NCI-H2081 (cell line): Measurements from ENCODE around the gene NCDN.
"Not testable (repeated sequence)": the region's sequence is repeated elsewhere in the genome, so short reads cannot be mapped to it uniquely, and the experiment has no call there.

Experiments
- DNase-seq, 2 experiments: peaks; one replicate each; lab custom pipeline; 2025; lab: John Stamatoyannopoulos, UW

Gene NCDN

GRCh38 chr1:35570589-35571137, 13.1 kb downstream of the NCDN start:
- no peak for DNase-seq

- DNase-seq: no peak
Observed at GRCh38 chr1:35571263-35571662, 13.7 kb downstream of the NCDN start.

- no peak for DNase-seq
Observed at GRCh38 chr1:35572296-35572695, 14.7 kb downstream of the NCDN start.

- peak; percentile 34 to 36 for DNase-seq
Observed at GRCh38 chr1:35573198-35574124, 15.9 kb downstream of the NCDN start, which contains the start of gene TFAP2E. TFAP2E (plus strand) TSS chr1:35573314; CDS start chr1:35573578, 264 bp downstream.

- no peak for DNase-seq
Observed at GRCh38 chr1:35574125-35574654, 16.6 kb downstream of the NCDN start.

GRCh38 chr1:35574655-35575415, 17.2 kb downstream of the NCDN start:
- DNase-seq: no peak

GRCh38 chr1:35575416-35575958, 17.9 kb downstream of the NCDN start:
- no peak for DNase-seq

DNA sequence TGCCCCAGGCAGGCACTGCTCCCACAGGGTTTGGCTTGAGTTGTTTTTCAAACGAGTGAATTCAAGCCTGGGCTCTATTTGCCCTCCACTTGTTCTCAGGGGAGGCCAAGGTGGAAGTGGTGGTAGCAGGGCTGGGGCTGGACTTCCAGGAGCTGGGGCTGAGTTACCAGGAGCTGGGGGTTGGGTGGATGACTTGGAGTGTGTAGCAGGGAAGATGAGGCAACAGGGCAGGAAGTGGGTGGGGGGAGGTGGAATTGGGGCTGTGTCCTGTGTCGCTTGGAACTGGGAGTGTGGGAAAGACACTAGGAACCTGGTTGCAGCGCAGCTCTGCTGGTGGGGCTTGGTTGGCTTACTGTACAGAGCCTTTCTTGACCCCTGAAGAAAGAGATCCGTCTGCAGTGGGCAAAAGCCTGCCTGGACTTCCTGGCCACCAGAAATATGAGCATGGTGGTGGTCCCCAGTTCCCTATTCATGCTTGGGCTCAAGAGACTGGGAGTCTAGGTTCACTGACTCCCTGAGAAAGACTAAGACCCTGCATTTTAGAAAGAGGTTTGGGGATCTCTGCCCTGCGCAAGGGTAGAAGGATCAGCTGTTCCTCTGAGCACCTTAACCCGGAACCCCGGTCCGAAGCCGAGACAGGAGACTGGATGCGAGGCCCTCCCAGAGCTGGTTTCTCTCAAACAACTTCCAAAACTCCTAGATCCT, 18.6 kb downstream of the NCDN start:
- DNase-seq: no peak

GRCh38 chr1:35576766-35577070, 19.1 kb downstream of the NCDN start:
- not testable (repeated sequence) for DNase-seq

- DNase-seq: no peak
Observed at GRCh38 chr1:35577071-35577998, 19.7 kb downstream of the NCDN start.

DNA sequence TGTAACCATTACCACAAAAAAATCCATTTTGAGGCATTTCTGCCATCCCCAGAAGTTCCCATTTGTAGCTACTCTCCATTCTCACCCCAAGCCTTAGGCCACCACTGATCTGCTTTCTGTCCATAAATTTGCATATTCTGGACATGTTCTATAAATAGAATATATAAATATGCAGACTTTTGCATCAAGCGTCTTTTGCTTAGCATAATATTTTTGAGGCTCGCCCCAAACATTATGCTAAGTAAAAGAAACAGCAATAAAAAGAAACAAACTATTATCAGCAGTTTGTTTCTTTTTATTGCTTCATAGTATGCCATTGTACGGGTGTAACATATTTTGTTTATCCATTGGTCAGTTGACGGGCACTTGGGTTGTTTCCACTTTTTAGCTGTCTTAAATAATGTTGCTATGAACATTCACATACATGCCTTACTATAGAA, 23.4 kb downstream of the NCDN start:
- DNase-seq: no peak

GRCh38 chr1:35581621-35582020, 24.0 kb downstream of the NCDN start:
- not testable (repeated sequence) for DNase-seq

GRCh38 chr1:35585281-35585680, 27.7 kb downstream of the NCDN start:
- no peak for DNase-seq

DNA sequence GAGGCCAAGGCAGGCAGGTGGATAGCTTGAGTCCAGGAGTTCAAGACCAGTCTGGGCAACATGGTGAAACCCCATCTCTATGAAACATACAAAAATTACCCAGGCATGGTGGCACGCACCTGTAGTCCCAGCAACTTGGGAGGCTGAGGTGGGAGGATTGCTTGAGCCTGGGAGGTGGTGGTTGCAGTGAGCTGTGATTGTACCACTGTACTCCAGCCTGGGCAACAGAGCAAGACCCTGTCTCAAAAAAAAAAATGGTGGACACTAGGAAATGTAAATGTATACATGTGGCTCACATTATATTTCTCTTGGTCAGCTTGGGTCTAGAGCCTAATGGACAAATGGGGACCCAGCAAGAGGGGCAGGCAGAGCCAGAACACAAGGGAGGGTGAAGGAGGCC, 28.2 kb downstream of the NCDN start:
- DNase-seq: not testable (repeated sequence)

DNA sequence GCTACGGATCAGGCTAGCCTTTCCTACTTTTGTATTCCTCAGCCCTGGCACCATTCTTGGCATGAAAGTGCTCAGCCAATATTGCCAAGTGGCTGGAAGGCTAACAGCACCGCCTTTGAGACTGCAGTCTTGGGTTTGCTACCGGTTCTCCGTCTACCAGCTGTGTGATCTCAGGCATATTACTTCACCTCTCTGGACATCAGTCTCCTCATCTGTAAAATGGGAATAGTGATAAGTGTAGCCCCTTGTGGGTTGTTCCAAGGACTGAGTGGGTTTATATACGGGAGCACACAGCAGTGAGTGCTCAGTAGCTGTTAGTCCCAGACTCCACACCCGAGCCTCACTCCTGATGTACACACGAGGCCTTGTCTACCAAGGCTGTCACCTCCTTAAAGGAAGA, 29.2 kb downstream of the NCDN start:
- DNase-seq: no peak

DNA sequence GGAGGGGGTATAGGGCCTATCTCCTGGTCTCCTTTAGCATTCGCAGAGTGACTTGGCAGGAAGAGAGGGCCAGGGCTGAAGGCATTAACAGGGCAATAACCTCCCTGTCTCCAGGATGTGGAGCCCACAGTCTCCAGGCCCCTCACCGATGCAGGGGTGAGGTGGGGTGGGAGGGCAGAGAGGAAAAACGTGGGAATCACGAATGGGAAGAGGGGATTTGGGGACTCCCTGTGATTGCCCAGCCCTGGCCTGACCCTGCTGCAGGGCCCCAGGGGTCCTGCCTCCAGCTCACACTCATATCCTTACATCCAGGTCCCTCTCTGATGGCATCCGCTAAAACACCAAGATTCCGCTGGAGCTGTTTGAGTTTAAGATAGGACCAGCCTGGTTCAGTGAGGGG, 30.1 kb downstream of the NCDN start:
- DNase-seq: no peak

- no peak for DNase-seq
Observed at GRCh38 chr1:35588197-35588910, 30.8 kb downstream of the NCDN start.

- no peak for DNase-seq
Observed at GRCh38 chr1:35589516-35590427, 32.2 kb downstream of the NCDN start.
